ENCODE results near the gene HECW1. TPM values are rescaled to one million over a fixed set of nuclear protein-coding genes. Genes with fewer than 3 reads are reported as not detected.
A peak's percentile ranks its signal among the peaks of the same experiment; 100 is the strongest.

HECW1 gene
- polyA plus RNA-seq, 2 of the 4 experiments (the other 2 are of a cell fraction) = 11.3 TPM

DNA sequence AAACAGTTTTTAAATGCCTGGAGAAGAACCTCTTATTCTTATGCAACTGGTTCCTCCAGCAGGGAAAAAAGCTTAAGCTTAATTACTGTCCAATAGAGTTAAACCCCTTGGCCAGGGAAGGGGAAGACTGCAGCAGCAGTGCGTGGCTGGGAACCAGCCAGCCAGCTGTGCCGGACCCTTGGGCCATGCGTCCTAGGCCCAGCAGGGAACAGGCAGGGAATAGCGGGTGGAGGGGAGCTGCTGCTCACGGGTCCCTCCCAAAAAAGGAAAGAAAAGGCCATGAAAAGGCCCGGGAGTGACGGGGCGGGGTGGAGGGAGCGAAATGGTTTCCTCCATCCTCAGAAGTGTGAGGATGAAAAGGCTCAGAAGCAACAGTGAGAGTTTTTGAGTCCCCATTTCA is 35.2 kb upstream of the HECW1 start (continued):
- TF ChIP-seq ZFP36 (IDR thresholded peaks at IDR 0.05; ENCODE audit: borderline replicate concordance, partially characterized antibody) = no peak
- TF ChIP-seq, protein P1, sequence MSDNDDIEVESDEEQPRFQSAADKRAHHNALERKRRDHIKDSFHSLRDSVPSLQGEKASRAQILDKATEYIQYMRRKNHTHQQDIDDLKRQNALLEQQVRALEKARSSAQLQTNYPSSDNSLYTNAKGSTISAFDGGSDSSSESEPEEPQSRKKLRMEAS (IDR thresholded peaks at IDR 0.05) = no peak
- TF ChIP-seq, protein P2, sequence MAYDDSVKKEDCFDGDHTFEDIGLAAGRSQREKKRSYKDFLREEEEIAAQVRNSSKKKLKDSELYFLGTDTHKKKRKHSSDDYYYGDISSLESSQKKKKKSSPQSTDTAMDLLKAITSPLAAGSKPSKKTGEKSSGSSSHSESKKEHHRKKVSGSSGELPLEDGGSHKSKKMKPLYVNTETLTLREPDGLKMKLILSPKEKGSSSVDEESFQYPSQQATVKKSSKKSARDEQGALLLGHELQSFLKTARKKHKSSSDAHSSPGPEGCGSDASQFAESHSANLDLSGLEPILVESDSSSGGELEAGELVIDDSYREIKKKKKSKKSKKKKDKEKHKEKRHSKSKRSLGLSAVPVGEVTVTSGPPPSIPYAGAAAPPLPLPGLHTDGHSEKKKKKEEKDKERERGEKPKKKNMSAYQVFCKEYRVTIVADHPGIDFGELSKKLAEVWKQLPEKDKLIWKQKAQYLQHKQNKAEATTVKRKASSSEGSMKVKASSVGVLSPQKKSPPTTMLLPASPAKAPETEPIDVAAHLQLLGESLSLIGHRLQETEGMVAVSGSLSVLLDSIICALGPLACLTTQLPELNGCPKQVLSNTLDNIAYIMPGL (CRISPR knock-in tag; IDR thresholded peaks at IDR 0.05; ENCODE audit: borderline replicate concordance) = no peak
- TF ChIP-seq PHF8 (IDR thresholded peaks at IDR 0.05; ENCODE audit: borderline replicate concordance, low read depth) = no peak
- TF ChIP-seq, protein P3, sequence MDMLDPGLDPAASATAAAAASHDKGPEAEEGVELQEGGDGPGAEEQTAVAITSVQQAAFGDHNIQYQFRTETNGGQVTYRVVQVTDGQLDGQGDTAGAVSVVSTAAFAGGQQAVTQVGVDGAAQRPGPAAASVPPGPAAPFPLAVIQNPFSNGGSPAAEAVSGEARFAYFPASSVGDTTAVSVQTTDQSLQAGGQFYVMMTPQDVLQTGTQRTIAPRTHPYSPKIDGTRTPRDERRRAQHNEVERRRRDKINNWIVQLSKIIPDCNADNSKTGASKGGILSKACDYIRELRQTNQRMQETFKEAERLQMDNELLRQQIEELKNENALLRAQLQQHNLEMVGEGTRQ (IDR thresholded peaks at IDR 0.05) = no peak
- TF ChIP-seq CHD4 (IDR thresholded peaks at IDR 0.05; ENCODE audit: borderline replicate concordance) = no peak

DNA sequence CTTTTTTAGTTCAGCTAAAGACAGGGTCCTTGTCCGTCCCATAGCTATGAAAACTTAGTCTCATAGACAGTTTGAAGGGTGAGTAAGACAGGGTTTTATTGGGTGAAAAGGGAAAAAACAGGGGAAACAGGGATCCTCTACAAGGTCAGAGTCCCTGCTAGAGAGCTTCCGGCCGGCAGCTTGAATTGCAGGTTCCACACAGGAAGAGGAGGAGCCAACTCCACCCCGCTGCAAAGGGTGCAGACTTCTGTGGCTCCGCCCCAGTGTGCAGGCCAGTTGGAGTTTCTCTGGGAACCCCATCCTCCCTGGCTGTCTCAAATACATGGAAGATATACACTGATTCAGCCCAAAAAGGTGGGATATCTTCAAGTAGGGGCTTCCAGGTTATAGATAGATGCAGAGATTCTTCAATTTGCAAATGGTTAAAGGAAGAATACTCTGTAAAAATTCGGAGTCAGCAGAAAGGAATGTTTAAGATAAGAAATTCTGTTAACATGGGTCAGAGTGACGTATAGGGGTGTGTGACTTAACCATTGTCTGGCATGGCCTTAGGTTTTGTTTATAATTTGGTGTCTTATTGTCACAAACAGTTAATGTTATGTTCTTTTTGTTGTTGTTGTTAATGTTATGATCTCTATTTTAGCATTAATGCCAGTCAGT is 34.6 kb upstream of the HECW1 start:
- DNase-seq (ENCODE audit: low read depth in 1 of 2, low spot score in 1 of 2) = peak in 1 of 2 experiments; percentile 20
- Histone ChIP-seq H3K27ac (no peak overlapping the region), H3K4me2 (0 out of 3 replicates have a peak overlapping the region, but pooled peaks have one; percentile 13), H3K4me1 (no peaks in the 10 kb centered on the region), H3K4me3 (no peak overlapping the region), H3K9me3 (no peaks in the 10 kb centered on the region)
- POLR2A ChIA-PET = no interaction called here
- TF ChIP-seq MAFK (IDR thresholded peaks at IDR 0.05; ENCODE audit: partially characterized antibody) = peak; percentile 86
- TF ChIP-seq JUNB (IDR thresholded peaks at IDR 0.05) = no peak
- no peak for TF ChIP-seq CEBPB (IDR thresholded peaks at IDR 0.05)
- TF ChIP-seq RARB (CRISPR knock-in tag; IDR thresholded peaks at IDR 0.05) = no peak
- peak; percentile 62 to 72; a peak in 3 of 6 replicates for ATAC-seq
- no peak for FAIRE-seq
- WGBS (ENCODE audit: missing lambda C conversion rate) = 60% methylated on average over 7 of the region's 7 CpGs
- CTCF ChIA-PET = interaction anchor here (1.0 to 1.7 kb wide), 2 partner anchors 30 to 137 kb away, joined by 3 to 4 read pairs; no protein-coding TSS in a partner anchor

DNA sequence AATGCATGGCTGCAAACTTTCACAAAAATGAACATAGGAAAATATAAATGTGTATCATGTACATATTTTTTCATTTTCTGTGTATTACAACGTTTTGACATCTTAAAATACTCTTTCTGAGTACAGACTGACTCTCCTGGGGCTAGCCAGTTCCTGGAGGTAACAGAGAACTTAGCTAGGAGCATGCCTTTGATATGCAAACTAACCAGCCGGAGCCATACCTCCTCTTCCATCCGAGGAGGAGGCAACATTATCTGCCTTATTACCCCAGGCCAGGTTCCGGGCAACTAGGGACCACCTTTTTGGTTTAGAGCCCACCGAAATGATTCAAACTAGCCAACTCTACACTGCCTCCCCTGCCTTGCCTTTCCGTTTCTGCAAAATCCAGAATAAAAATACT is 33.7 kb upstream of the HECW1 start:
- no peak for ATAC-seq
- no peak overlapping the region for H3K4me2 ChIP-seq
- no peak for DNase-seq (ENCODE audit: low read depth in 1 of 2, low spot score in 1 of 2)
- 25% methylated on average over 6 of the region's 6 CpGs for WGBS (ENCODE audit: missing lambda C conversion rate)
- no peaks in the 10 kb centered on the region for H3K4me1 ChIP-seq
- no peak for FAIRE-seq
- no peak for TF ChIP-seq MAZ (IDR thresholded peaks at IDR 0.05; ENCODE audit: borderline replicate concordance, low read depth, low read length)
- TF ChIP-seq, protein P4, sequence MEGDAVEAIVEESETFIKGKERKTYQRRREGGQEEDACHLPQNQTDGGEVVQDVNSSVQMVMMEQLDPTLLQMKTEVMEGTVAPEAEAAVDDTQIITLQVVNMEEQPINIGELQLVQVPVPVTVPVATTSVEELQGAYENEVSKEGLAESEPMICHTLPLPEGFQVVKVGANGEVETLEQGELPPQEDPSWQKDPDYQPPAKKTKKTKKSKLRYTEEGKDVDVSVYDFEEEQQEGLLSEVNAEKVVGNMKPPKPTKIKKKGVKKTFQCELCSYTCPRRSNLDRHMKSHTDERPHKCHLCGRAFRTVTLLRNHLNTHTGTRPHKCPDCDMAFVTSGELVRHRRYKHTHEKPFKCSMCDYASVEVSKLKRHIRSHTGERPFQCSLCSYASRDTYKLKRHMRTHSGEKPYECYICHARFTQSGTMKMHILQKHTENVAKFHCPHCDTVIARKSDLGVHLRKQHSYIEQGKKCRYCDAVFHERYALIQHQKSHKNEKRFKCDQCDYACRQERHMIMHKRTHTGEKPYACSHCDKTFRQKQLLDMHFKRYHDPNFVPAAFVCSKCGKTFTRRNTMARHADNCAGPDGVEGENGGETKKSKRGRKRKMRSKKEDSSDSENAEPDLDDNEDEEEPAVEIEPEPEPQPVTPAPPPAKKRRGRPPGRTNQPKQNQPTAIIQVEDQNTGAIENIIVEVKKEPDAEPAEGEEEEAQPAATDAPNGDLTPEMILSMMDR (IDR thresholded peaks at IDR 0.05) = no peak
- TF ChIP-seq, protein P5, sequence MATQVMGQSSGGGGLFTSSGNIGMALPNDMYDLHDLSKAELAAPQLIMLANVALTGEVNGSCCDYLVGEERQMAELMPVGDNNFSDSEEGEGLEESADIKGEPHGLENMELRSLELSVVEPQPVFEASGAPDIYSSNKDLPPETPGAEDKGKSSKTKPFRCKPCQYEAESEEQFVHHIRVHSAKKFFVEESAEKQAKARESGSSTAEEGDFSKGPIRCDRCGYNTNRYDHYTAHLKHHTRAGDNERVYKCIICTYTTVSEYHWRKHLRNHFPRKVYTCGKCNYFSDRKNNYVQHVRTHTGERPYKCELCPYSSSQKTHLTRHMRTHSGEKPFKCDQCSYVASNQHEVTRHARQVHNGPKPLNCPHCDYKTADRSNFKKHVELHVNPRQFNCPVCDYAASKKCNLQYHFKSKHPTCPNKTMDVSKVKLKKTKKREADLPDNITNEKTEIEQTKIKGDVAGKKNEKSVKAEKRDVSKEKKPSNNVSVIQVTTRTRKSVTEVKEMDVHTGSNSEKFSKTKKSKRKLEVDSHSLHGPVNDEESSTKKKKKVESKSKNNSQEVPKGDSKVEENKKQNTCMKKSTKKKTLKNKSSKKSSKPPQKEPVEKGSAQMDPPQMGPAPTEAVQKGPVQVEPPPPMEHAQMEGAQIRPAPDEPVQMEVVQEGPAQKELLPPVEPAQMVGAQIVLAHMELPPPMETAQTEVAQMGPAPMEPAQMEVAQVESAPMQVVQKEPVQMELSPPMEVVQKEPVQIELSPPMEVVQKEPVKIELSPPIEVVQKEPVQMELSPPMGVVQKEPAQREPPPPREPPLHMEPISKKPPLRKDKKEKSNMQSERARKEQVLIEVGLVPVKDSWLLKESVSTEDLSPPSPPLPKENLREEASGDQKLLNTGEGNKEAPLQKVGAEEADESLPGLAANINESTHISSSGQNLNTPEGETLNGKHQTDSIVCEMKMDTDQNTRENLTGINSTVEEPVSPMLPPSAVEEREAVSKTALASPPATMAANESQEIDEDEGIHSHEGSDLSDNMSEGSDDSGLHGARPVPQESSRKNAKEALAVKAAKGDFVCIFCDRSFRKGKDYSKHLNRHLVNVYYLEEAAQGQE (IDR thresholded peaks at IDR 0.05) = no peak
- TF ChIP-seq SREBF2 (IDR thresholded peaks at IDR 0.05) = no peak
- TF ChIP-seq PHF8 (IDR thresholded peaks at IDR 0.05; ENCODE audit: borderline replicate concordance, low read depth) = no peak
- no peak for TF ChIP-seq MAFK (IDR thresholded peaks at IDR 0.05; ENCODE audit: partially characterized antibody)
- TF ChIP-seq, protein P3 (IDR thresholded peaks at IDR 0.05) = no peak
- TF ChIP-seq, protein P6, sequence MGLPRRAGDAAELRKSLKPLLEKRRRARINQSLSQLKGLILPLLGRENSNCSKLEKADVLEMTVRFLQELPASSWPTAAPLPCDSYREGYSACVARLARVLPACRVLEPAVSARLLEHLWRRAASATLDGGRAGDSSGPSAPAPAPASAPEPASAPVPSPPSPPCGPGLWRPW (IDR thresholded peaks at IDR 0.05) = no peak
- TF ChIP-seq EHF (CRISPR knock-in tag; IDR thresholded peaks at IDR 0.05) = no peak
- no peak for TF ChIP-seq EP300 (IDR thresholded peaks at IDR 0.05)
- TF ChIP-seq EHMT2 (IDR thresholded peaks at IDR 0.05; ENCODE audit: low read depth) = no peak
- TF ChIP-seq, protein P7, sequence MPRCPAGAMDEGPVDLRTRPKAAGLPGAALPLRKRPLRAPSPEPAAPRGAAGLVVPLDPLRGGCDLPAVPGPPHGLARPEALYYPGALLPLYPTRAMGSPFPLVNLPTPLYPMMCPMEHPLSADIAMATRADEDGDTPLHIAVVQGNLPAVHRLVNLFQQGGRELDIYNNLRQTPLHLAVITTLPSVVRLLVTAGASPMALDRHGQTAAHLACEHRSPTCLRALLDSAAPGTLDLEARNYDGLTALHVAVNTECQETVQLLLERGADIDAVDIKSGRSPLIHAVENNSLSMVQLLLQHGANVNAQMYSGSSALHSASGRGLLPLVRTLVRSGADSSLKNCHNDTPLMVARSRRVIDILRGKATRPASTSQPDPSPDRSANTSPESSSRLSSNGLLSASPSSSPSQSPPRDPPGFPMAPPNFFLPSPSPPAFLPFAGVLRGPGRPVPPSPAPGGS (IDR thresholded peaks at IDR 0.05) = no peak
- TF ChIP-seq TFCP2L1 (CRISPR knock-in tag; IDR thresholded peaks at IDR 0.05) = no peak
- TF ChIP-seq FOXS1 (CRISPR knock-in tag; IDR thresholded peaks at IDR 0.05) = no peak
- no peak for TF ChIP-seq NR3C1 (IDR thresholded peaks at IDR 0.05)
- no peak for TF ChIP-seq MYC (IDR thresholded peaks at IDR 0.05; ENCODE audit: borderline replicate concordance, low read length)
- no peak overlapping the region for H3K27ac ChIP-seq
- CTCF ChIA-PET = interaction anchor here (1.1 to 1.9 kb wide), 4 partner anchors 8 to 137 kb away, joined by 3 to 7 read pairs (median 4); no protein-coding TSS in a partner anchor
- H3K9me3 ChIP-seq = no peaks in the 10 kb centered on the region
- POLR2A ChIA-PET = no interaction called here
- H3K4me3 ChIP-seq = no peak overlapping the region
